Measurements from ENCODE around the gene LDLRAD4. TPM values are rescaled to one million over a fixed set of nuclear protein-coding genes. Genes with fewer than 3 reads are reported as not detected.

The LDLRAD4 gene
- total and polyA plus RNA-seq, 2 experiments from 2014 or later, result 0.73 to 1.9 TPM

DNA sequence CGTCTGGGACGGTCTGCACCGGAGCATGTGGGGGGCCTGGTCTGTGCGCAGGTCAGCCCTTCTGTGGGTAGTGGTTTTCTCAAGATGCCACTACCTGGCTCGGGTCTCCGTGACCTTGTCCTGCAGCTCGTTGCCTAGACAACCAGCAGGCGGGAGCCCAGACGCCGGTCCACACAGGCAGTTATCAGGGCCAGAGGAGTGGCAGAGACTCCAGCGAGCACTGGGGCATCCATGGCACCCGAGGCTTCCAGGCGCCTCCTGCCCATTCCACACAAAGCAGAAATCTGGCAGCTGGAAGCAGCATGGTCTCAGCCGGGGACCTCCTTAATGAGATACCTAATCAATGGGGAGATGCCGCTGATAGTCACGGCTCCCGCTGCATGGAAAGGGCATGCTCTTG, 351.7 kb downstream of the LDLRAD4 start:
- no peaks in the 10 kb centered on the region for H3K4me1 ChIP-seq (ENCODE audit: insufficient read depth)
- H3K9me3 Mint-ChIP-seq, result no peaks in the 10 kb centered on the region
- no peak for TF ChIP-seq JUNB (IDR thresholded peaks at IDR 0.05; ENCODE audit: unreplicated experiment)
- TF ChIP-seq EZH2phosphoT487 (IDR thresholded peaks at IDR 0.05; ENCODE audit: unreplicated experiment), result no peak
- TF ChIP-seq, protein P1, sequence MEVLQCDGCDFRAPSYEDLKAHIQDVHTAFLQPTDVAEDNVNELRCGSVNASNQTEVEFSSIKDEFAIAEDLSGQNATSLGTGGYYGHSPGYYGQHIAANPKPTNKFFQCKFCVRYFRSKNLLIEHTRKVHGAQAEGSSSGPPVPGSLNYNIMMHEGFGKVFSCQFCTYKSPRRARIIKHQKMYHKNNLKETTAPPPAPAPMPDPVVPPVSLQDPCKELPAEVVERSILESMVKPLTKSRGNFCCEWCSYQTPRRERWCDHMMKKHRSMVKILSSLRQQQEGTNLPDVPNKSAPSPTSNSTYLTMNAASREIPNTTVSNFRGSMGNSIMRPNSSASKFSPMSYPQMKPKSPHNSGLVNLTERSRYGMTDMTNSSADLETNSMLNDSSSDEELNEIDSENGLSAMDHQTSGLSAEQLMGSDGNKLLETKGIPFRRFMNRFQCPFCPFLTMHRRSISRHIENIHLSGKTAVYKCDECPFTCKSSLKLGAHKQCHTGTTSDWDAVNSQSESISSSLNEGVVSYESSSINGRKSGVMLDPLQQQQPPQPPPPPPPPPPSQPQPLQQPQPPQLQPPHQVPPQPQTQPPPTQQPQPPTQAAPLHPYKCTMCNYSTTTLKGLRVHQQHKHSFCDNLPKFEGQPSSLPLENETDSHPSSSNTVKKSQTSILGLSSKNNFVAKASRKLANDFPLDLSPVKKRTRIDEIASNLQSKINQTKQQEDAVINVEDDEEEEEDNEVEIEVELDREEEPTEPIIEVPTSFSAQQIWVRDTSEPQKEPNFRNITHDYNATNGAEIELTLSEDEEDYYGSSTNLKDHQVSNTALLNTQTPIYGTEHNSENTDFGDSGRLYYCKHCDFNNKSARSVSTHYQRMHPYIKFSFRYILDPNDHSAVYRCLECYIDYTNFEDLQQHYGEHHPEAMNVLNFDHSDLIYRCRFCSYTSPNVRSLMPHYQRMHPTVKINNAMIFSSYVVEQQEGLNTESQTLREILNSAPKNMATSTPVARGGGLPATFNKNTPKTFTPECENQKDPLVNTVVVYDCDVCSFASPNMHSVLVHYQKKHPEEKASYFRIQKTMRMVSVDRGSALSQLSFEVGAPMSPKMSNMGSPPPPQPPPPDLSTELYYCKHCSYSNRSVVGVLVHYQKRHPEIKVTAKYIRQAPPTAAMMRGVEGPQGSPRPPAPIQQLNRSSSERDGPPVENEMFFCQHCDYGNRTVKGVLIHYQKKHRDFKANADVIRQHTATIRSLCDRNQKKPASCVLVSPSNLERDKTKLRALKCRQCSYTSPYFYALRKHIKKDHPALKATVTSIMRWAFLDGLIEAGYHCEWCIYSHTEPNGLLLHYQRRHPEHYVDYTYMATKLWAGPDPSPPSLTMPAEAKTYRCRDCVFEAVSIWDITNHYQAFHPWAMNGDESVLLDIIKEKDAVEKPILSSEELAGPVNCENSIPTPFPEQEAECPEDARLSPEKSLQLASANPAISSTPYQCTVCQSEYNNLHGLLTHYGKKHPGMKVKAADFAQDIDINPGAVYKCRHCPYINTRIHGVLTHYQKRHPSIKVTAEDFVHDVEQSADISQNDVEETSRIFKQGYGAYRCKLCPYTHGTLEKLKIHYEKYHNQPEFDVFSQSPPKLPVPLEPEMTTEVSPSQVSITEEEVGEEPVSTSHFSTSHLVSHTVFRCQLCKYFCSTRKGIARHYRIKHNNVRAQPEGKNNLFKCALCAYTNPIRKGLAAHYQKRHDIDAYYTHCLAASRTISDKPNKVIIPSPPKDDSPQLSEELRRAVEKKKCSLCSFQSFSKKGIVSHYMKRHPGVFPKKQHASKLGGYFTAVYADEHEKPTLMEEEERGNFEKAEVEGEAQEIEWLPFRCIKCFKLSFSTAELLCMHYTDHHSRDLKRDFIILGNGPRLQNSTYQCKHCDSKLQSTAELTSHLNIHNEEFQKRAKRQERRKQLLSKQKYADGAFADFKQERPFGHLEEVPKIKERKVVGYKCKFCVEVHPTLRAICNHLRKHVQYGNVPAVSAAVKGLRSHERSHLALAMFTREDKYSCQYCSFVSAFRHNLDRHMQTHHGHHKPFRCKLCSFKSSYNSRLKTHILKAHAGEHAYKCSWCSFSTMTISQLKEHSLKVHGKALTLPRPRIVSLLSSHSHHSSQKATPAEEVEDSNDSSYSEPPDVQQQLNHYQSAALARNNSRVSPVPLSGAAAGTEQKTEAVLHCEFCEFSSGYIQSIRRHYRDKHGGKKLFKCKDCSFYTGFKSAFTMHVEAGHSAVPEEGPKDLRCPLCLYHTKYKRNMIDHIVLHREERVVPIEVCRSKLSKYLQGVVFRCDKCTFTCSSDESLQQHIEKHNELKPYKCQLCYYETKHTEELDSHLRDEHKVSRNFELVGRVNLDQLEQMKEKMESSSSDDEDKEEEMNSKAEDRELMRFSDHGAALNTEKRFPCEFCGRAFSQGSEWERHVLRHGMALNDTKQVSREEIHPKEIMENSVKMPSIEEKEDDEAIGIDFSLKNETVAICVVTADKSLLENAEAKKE (CRISPR knock-in tag; IDR thresholded peaks at IDR 0.05), result no peak
- TF ChIP-seq ZNF331 (CRISPR knock-in tag; IDR thresholded peaks at IDR 0.05; ENCODE audit: low read depth), result no peak
- TF ChIP-seq NANOG (IDR thresholded peaks at IDR 0.05; ENCODE audit: borderline replicate concordance), result no peak
- TF ChIP-seq, protein P2, sequence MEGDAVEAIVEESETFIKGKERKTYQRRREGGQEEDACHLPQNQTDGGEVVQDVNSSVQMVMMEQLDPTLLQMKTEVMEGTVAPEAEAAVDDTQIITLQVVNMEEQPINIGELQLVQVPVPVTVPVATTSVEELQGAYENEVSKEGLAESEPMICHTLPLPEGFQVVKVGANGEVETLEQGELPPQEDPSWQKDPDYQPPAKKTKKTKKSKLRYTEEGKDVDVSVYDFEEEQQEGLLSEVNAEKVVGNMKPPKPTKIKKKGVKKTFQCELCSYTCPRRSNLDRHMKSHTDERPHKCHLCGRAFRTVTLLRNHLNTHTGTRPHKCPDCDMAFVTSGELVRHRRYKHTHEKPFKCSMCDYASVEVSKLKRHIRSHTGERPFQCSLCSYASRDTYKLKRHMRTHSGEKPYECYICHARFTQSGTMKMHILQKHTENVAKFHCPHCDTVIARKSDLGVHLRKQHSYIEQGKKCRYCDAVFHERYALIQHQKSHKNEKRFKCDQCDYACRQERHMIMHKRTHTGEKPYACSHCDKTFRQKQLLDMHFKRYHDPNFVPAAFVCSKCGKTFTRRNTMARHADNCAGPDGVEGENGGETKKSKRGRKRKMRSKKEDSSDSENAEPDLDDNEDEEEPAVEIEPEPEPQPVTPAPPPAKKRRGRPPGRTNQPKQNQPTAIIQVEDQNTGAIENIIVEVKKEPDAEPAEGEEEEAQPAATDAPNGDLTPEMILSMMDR (conservative IDR thresholded peaks at IDR 0.05; ENCODE audit: low read depth in 2 of 2), result no peak
- no peak for TF ChIP-seq CREB1 (CRISPR knock-in tag; IDR thresholded peaks at IDR 0.05; ENCODE audit: low read depth)
- no peak for TF ChIP-seq STAT1 (IDR thresholded peaks at IDR 0.05; ENCODE audit: unreplicated experiment)
- TF ChIP-seq, protein P3, sequence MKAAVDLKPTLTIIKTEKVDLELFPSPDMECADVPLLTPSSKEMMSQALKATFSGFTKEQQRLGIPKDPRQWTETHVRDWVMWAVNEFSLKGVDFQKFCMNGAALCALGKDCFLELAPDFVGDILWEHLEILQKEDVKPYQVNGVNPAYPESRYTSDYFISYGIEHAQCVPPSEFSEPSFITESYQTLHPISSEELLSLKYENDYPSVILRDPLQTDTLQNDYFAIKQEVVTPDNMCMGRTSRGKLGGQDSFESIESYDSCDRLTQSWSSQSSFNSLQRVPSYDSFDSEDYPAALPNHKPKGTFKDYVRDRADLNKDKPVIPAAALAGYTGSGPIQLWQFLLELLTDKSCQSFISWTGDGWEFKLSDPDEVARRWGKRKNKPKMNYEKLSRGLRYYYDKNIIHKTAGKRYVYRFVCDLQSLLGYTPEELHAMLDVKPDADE (IDR thresholded peaks at IDR 0.05), result no peak
- TF ChIP-seq, protein P4, sequence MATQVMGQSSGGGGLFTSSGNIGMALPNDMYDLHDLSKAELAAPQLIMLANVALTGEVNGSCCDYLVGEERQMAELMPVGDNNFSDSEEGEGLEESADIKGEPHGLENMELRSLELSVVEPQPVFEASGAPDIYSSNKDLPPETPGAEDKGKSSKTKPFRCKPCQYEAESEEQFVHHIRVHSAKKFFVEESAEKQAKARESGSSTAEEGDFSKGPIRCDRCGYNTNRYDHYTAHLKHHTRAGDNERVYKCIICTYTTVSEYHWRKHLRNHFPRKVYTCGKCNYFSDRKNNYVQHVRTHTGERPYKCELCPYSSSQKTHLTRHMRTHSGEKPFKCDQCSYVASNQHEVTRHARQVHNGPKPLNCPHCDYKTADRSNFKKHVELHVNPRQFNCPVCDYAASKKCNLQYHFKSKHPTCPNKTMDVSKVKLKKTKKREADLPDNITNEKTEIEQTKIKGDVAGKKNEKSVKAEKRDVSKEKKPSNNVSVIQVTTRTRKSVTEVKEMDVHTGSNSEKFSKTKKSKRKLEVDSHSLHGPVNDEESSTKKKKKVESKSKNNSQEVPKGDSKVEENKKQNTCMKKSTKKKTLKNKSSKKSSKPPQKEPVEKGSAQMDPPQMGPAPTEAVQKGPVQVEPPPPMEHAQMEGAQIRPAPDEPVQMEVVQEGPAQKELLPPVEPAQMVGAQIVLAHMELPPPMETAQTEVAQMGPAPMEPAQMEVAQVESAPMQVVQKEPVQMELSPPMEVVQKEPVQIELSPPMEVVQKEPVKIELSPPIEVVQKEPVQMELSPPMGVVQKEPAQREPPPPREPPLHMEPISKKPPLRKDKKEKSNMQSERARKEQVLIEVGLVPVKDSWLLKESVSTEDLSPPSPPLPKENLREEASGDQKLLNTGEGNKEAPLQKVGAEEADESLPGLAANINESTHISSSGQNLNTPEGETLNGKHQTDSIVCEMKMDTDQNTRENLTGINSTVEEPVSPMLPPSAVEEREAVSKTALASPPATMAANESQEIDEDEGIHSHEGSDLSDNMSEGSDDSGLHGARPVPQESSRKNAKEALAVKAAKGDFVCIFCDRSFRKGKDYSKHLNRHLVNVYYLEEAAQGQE (IDR thresholded peaks at IDR 0.05; ENCODE audit: unreplicated experiment), result no peak
- no peak for TF ChIP-seq EZH2 (IDR thresholded peaks at IDR 0.05; ENCODE audit: low read depth, unreplicated experiment)
- TF ChIP-seq POLR2AphosphoS5 (IDR thresholded peaks at IDR 0.05; ENCODE audit: low read depth), result no peak
- no peak for TF ChIP-seq ZNF114 (CRISPR knock-in tag; IDR thresholded peaks at IDR 0.05)
- H3K4me2 ChIP-seq, result no peak overlapping the region
- H4K20me1 ChIP-seq (replicated peaks; ENCODE audit: insufficient read depth), result no peaks in the 10 kb centered on the region
- no peaks in the 10 kb centered on the region for H3K27me3 ChIP-seq (ENCODE audit: insufficient read depth)
- H3K36me3 ChIP-seq (ENCODE audit: insufficient read depth), result no peaks in the 10 kb centered on the region
- no peaks in the 10 kb centered on the region for H3K9me2 ChIP-seq (ENCODE audit: insufficient read depth)
- H3K36me3 Mint-ChIP-seq (ENCODE audit: low read depth), result no peaks in the 10 kb centered on the region
- H3F3A ChIP-seq (replicated peaks; ENCODE audit: low read depth), result no peaks in the 10 kb centered on the region
- H3K27ac Mint-ChIP-seq, result no peak overlapping the region
- H2AFZ ChIP-seq, result no peak overlapping the region
- DNase-seq (ENCODE audit: low spot score) (no peak), ATAC-seq (no peak)
- H3K27me3 Mint-ChIP-seq (ENCODE audit: insufficient read depth, low read depth, poor library complexity), result peaks cover 3% of the 10 kb centered on the region
- H3K4me1 Mint-ChIP-seq, result peaks cover 11% of the 10 kb centered on the region; the same call in 2 of the 3 replicates
- H3K4me3 Mint-ChIP-seq, result no peak overlapping the region
- no peak overlapping the region for H3K4me3 ChIP-seq
- no peak overlapping the region for H3K27ac ChIP-seq (ENCODE audit: low read depth)
- H3K79me2 ChIP-seq (replicated peaks; ENCODE audit: insufficient read depth), result no peaks in the 10 kb centered on the region

All from GM23338 (cell line).